GM19099 (cell line): ENCODE measurements around the gene XPO5.

ENCODE experiments used
- POLR2A ChIP-seq: IDR thresholded peaks from 3 replicates; pipeline ENCODE4 v1.6.1; 2011; ENCODE audit warnings: low read depth; ENCODE audit not compliant: insufficient read length; ENCODE audit errors: extremely low read depth

The XPO5 gene

DNA sequence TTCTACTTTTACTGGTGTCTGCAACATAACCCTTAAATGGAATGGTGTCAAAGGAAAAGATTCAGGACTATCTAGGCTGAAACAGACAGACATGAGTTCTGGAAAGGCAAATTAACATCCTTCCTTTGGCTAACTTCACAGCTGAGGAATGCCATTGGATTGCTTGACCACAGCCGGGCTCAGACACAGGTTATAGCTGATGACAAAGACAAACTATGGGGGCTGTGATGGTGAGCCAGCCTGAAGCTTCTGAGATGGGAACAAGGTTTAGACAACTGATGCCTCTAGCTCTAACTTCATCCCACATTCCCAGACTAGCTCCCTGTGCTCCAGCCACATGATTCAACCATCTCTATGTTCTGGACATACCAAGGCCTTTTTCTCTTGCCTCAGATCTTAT, 43.6 kb downstream of the XPO5 start:
- TF ChIP-seq POLR2A, result no peak

DNA sequence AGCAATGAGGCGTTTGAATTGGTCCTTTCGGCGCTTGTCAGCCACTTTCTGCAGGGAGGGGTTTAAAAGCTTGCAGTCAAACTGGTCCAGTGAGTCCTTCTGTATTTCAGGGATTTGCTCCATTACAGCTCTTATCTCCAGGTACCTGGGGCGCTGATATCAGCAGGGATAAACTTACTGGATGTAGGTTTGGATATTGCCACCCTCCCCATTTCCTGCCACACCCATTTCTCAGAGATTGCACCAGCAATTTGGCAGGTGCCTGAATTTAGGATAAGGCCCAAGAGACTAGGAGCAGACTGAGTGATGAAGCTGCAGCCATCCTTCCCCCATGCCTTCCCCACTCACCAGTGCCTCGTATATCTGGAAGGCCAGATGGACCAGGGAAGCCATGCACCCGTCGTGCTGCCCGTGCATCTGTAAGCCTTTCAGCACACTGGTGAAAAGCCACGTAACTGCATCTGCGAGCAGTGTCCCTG, 51.3 kb downstream of the XPO5 start:
- peak; percentile 20 for TF ChIP-seq POLR2A

DNA sequence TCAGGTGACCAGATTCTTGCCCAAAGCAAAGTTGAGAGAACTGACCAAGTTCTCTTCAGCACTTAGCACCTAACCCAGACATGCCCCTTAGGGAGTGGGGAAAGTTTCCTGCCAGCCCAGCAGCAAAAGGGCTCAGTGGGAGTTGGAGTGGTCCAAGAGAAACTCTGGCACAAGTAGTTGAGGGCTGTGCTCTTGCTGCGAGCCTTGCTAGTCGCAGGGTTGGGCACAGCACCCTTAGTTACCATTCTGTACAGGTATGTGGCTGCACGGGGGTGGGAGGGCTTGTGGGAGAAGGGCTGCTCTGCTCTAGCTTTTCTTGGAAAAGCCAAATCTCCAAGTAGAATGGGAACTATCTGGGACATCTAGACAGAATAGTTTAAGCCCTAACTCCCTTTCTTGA, 52.6 kb downstream of the XPO5 start:
- TF ChIP-seq POLR2A, result no peak

DNA sequence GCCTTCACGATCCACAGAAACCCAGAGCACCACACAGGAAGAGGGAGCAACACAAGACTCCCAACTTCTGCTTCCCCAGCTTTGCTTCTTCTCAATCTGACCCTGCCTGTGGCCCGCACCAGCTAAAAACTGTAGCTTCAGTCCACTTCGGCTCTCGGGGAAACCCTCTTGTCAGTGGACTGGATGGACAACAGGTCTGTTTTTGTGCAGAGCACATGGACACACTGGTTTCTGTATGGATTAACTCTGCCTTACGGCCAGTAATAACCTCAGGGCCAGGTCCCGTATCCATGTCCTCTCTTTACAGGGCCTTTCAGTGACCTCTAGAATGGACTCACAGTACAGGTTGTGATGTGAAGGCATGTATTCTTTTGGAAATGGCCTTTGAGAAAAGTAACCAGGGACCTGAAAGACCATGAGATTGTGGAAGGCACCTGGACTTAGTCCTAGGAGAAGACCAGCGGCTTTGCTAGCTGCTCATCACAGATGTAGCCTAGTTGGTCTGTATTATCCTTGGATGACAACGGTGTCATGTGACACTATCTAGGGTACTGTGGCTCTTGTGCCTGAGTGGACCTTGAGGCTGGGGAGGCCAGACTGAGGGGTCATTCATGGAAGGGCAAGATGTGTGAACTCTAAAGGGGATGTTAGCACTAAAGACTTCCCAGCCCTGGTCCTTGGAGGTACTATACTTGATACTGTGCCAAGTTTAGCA, 53.1 kb downstream of the XPO5 start:
- TF ChIP-seq POLR2A, result no peak

DNA sequence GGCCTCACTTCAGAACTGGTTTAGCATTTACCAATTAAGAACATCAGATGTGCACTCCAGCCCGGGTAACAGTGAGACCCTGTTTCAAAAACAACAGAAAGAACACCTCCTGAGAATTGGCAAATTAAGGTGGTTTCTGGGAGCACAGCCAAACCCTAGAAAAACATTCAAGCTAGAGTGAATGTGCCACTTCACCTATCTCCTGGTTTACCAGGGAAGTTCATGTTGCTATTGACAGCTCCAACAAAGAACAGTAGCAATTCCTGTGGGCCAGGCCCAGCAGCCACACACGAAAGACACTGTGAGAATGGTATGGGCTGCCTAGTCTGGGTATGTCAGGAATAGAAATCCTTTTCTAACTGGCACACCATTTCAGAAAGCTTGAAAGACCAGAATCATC, 54.0 kb downstream of the XPO5 start:
- TF ChIP-seq POLR2A, result no peak

DNA sequence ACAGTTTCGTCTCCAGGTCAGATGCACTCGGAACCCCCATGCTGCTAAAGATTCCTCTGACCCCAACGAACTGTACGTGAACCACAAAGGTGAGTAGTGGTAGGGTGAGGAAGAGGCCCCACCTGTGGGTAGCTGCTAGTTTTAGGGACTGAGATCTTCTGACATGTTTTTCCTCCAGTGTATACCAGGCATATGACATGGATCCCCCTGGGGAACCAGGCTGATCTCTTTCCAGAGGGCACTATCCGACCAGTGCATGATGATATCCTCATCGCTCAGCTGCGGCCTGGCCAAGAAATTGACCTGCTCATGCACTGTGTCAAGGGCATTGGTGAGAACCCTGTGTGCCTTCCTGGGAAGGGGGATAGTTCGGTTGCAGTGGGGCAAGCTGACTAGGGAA, 55.7 kb downstream of the XPO5 start:
- TF ChIP-seq POLR2A, result no peak

DNA sequence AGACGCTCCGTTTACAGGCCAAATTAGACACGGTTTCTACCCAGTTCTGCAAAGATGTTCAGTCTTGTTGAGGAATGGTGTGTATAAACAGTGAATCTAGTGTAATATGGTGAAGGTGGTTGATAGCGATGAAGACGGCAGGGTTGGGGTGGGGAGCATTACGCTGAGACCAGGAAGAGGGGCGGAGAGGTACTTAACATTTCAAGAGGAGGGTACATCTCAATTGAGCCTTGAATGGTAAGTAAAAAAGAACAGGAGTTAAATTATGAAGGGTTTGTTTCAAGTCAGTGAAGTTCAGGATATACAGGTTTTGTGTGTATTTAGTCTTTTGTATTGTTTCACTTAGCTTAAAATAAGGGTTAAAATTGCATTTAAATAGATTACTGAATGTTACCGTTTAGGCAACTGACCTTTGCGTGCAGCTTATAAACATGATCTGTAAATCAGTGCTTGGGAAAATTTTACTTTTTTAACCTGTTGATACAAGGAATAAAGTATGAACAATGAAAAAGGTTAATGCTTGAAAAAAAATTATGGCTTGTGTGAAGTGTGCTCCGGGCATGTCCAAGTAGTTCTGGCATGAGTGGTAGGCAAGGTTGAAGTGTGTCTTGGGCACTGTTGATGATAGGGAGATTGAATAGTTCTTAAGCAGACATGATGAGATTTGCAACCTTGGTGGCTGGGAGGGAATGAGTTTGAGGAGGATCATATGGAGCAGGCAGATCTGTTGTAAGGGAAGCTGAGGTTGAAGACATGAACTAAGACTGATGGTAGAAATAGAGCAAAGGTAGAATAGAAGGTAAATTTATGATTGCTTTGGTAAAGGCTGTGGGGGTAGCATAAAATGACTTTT, 58.1 kb downstream of the XPO5 start:
- TF ChIP-seq POLR2A, result no peak

DNA sequence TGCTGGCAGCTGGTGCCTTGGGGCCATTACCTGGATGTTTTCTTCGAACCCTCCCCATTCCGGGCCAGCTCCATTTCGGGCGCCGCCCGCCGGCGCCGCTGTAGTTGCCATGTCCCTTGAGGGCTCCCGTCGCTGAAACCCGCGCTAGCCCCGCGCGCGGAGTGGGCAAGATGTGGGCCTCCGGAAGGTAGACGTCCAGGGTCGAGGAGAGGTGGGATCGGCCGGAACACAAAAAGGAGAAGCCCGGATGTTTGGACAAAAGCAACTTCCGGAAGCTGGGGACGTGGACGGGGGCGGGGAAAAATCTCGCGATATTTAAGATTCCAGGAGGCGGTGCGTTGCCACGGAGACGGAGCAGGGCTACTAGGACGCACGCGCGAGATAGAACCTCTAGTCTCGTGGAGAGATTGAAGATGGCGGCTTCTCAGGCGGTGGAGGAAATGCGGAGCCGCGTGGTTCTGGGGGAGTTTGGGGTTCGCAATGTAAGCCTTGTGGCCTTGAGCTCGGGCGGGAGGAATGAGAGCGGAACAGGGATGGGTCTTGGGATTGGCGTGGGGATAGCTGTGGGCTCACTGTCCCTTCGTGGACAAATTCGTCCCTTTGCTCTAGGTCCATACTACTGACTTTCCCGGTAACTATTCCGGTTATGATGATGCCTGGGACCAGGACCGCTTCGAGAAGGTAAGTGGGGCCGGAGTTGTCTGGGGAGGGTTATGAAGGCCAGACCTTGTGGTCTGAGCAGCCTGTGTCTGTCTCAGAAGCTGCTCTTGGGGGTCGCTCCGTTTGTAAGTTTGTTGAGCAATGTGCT, 58.9 kb downstream of the XPO5 start, which contains the start of the genes POLR1C and YIPF3:
POLR1C (plus strand) TSS at position 393 of the 808 bp plus-strand sequence; CDS start at position 414, 21 bp downstream.
YIPF3 (minus strand) TSS at position 230 of the 808 bp plus-strand sequence; CDS start at position 111, 119 bp downstream.
- TF ChIP-seq POLR2A, result peak; percentile 91

DNA sequence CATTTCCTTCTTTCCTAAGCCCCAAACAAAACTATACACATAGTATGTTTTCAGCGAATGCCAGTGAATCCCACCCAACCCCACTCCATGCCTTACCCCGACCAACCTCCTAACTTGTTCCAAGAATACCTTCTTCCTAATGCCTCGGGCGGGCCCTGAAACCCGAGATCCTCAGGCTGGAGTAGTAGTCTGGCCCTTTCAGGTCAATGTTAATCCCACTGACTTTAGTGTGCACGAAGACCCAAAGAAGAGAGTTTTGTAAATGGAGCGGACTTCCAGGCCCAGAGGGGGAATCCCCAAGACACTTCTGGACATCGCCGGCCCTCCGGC, 59.5 kb downstream of the XPO5 start:
- no peak for TF ChIP-seq POLR2A

DNA sequence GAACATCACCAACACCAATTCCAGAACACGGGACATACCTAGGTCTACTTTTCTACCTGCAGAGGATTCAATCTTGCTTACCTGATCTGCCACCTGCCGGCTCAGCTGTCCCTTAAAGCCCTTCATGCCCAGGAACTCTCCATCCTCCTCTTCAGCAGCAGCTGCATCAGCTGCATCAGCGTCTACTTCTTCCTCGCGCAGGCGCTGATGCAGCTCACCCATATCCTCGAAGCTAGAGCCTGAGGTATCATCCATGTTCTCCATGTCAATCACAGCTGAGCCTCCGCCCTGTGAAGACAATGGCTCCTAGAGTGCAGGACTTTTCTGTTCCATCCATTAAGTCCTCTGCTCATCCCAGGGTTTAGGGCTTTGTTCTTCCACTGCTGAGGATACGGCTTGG, 60.0 kb downstream of the XPO5 start:
- TF ChIP-seq POLR2A, result no peak

DNA sequence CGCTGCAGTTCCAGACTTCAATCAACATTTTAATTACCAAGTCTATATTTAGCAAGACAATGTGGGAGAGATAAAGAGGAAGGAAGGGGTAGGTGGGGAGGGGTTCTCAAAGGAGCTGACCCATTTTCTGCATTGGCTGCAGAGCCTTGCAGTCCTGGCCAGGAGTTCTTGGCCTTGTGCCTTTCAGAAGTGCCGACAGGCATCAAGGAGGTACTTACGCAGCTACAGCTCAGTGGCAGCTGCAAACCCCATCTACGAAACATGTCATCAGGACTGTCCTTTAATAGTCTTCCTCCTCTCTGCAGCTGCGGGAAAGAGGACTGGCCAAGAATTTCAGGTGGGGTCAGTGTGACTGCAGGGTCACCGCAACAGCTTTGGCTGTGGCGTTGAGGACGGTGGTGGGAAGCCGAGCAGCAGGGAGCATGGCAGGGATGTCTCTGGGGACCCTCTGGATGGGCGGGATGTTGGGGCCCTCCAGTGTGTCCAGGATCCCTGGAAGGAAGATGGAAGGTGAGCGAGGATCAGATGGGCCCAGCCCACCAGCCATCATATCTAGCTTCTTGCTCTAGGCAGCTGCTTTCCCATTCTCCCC, 63.9 kb downstream of the XPO5 start:
- TF ChIP-seq POLR2A, result no peak

DNA sequence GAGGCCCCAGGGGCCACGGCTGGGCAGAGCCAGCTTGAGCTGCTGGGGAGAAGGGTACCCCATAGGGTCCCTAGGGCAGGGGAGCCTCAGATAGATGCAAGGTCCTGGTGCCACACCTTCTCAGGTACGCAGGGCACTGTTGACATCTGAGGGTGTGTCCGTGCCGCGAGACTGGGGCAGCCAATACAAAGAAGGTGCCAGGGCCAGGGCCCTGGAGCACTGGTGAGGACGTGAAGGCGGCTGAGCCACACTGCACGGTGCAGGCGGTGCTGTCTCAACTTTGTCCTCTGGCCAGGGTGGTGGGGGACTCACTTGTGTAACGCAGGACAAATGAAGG, 65.0 kb downstream of the XPO5 start:
- no peak for TF ChIP-seq POLR2A

DNA sequence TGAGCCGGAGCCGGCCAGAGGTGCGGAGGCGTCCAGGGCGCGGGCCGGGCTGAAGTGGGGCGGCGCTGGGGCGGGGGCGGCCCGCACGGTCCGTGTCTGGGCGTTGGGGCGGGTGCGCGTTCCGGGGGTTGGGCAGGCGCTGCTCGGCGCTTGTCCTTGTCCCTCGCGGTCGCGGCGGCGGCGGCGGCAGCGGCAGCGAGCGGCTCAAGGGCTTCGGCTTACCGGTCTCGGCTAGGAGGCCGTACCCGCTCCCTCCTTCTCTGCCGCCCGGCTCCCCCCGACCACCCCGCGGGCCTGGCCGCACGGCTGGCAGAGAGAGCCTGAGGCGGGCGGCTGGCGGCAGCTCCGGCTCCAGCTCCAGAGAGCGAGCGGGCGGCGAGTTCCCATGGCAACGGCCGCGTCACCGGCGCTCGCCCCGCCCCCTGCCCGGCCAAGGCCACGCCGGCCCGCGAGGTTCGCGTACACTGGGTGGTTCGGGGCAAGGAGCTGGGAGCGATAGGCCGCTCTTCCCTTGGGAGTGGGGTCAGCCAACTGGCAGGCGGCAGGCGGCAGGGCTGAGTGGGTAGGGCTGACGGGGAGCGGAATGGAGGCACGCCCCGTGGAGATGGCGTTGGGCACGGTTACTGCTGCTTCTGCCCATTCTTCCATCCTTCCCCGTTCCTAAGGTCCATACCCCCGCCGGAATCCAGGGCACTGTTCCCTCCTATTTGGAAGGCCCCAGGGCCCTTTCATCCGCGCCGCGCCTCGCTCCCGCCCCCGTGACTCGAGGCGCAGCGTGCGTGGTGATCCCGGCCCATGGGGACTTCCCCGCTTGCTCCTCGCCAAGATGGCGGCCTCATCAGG, 65.6 kb downstream of the XPO5 start, which contains the start of gene LRRC73:
LRRC73 (minus strand) TSS at position 363 of the 843 bp plus-strand sequence. CDS start 561 bp downstream, outside the sequence.
- peak; percentile 27 for TF ChIP-seq POLR2A

DNA sequence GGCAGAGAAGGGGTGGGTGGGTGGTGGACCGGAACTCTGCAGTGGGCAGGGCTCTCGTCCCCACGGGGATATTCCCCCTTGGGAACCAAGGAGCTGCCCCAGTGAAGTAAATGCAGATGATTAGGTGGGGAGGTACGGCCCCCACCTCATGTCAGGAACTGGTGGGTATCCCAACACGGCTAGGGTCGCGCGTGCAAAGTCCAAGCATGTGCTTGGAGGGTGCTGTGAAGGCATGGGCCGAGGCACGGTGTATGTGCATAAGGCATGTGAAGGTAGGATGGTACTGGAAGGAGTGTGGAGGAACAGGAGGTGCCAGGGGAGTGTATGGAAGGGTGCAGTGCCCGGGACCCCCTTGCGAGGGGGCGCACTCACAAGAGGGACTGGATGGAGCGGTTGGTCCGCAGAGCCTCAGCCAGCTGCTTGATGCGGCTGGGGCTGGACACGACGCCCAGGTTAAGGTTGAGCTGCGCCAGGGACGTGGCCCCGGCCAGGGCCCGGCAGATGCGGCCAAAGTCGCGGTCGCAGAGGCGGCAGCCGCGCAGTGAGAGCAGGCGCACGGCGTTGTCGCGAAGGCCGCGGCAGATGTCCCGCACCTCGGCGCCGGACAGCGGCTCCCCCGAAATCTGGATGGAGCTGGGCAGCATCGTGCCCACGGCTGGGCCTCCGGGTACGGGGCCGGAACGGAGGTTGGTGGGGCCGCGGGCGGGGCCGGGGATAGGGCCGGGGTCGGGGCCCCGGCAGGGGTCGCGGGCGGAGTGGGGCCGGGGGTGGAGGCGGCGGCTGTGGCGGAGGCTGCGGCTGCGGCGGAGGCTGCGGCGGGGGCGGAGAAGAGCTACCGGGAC, 66.5 kb downstream of the XPO5 start:
- no peak for TF ChIP-seq POLR2A
